Spleen (tissue), 11 donors: ENCODE data around the gene RERE. TPM values are rescaled to one million over a fixed set of nuclear protein-coding genes. Genes with fewer than 3 reads are reported as not detected.

Experiments used
- DNase-seq: peaks from one replicate; pipeline ENCODE4 v3.0.0-alpha.2; 2020
- H3K27ac ChIP-seq, 8 donors: fragments of 200-600 bp; sonication (generic) in 7 of 8; 1 replicate in 4 of 8; 2 replicates in 4 of 8; pipeline versions ENCODE4 v1.5.0 to v1.8.0; 2016 to 2021; ENCODE audit warnings: inconsistent platforms in 4 of 8, mild to moderate bottlenecking in 4 of 8, moderate library complexity in 1 of 8
- H3K27me3 ChIP-seq, 7 donors: fragments of 200-600 bp; sonication (generic) in 6 of 7; replicated peaks in 1 of 7; 1 replicate in 4 of 7; 2 replicates in 3 of 7; pipeline versions ENCODE4 v1.5.0 to v1.8.0; 2016 to 2021; ENCODE audit warnings: inconsistent platforms in 3 of 7, mild to moderate bottlenecking in 1 of 7
- H3K36me3 ChIP-seq, 6 donors: fragments of 200-600 bp; sonication (generic) in 5 of 6; 1 replicate in 4 of 6; 2 replicates in 2 of 6; pipeline versions ENCODE4 v1.5.0 to v1.8.0; 2016 to 2021; ENCODE audit warnings: inconsistent platforms in 2 of 6
- H3K4me1 ChIP-seq, 6 donors: fragments of 200-600 bp; sonication (generic) in 5 of 6; 1 replicate in 3 of 6; 2 replicates in 3 of 6; pipeline versions ENCODE4 v1.5.0 to v1.8.0; 2016 to 2021; ENCODE audit warnings: inconsistent platforms in 3 of 6
- H3K4me3 ChIP-seq, 8 donors: fragments of 200-600 bp; sonication (generic) in 7 of 8; 1 replicate in 4 of 8; 2 replicates in 4 of 8; pipeline versions ENCODE4 v1.5.0 to v1.8.0; 2016 to 2021; ENCODE audit warnings: inconsistent platforms in 4 of 8, mild to moderate bottlenecking in 4 of 8, moderate library complexity in 2 of 8
- H3K9me3 ChIP-seq, 8 donors: fragments of 200-600 bp; sonication (generic) in 7 of 8; 1 replicate in 4 of 8; 2 replicates in 4 of 8; pipeline versions ENCODE4 v1.5.0 to v1.8.0; 2016 to 2021; ENCODE audit warnings: inconsistent platforms in 4 of 8
- POLR2A ChIP-seq, 3 donors: fragments of 450-650 bp; IDR thresholded peaks; one replicate each; pipeline ENCODE4 v1.5.1; 2017; ENCODE audit warnings: antibody characterized with exemption in 3 of 3, mild to moderate bottlenecking in 1 of 3
- POLR2AphosphoS5 ChIP-seq, 3 donors: sonication (generic); formaldehyde crosslinking; IDR thresholded peaks; one replicate each; pipeline ENCODE4 v1.5.1; 2017; ENCODE audit warnings: antibody characterized with exemption in 3 of 3
- WGBS, 5 donors: extraction: QIAGEN DNeasy Blood & Tissue Kit in 3 of 5; methylation state at CpG; one replicate each; pipeline versions ENCODE4 v1.1.5 to v1.1.7; 2013 to 2018; 5-methylcytosine and 5-hydroxymethylcytosine counted together
- intact Hi-C: fragments of 100-400 bp; cut with DNase I; formaldehyde crosslinking; loops from one replicate; pipeline ENCODE4 v1.15.0; 2023; ENCODE audit warnings: low total_unique reads
- polyA plus RNA-seq, 3 donors: library from polyadenylated mRNA; stranded (reverse); fragments of 200-250 nt; gene quantifications; one replicate each; pipeline ENCODE4 v1.2.1, GENCODE V29; 2013
- total RNA-seq, 7 donors: library from RNA; depleted of rRNA in 3 of 7; stranded (reverse); fragments of >200 nt in 3 of 7; fragmentation: NEBNext Ultra II Directional in 4 of 7; extraction: Animal tissue kit (Norgen Biotek cat#: 25700) in 4 of 7; gene quantifications; one replicate each; pipeline versions ENCODE4 v1.1.0 to v1.2.1, GENCODE V29; 2016 to 2021
- TF ChIP-seq, protein P1 (sequence below), 11 experiments: fragments of 200-600 bp in 7 of 11; fragments of 450-650 bp in 4 of 11; sonication (generic) in 4 of 11; IDR thresholded peaks in 8 of 11; conservative IDR thresholded peaks in 3 of 11; 1 replicate in 7 of 11; 2 replicates in 4 of 11; pipeline versions ENCODE4 v1.4.0 to v1.8.0; 2016 to 2021; ENCODE audit warnings: antibody characterized with exemption in 11 of 11, inconsistent platforms in 4 of 11, mild to moderate bottlenecking in 1 of 11
- donor health status: healthy with polysubstance abuse.
- donor health status: DM: no; HTN: no; CAD: no; lungs with moderate emphysema.
- donor health status: DM: no; HTN: no; CAD: no.
- donor health status: Bipolar disorder and iron deficiency.
- donor health status: healthy.
- donor health status: DM: no; HTN: no; CAD: no.
- donor health status: DM: yes; HTN: yes; CAD: no.

RERE gene
- total and polyA plus RNA-seq, 10 donors = 10.3 to 149 (median 117) TPM

DNA sequence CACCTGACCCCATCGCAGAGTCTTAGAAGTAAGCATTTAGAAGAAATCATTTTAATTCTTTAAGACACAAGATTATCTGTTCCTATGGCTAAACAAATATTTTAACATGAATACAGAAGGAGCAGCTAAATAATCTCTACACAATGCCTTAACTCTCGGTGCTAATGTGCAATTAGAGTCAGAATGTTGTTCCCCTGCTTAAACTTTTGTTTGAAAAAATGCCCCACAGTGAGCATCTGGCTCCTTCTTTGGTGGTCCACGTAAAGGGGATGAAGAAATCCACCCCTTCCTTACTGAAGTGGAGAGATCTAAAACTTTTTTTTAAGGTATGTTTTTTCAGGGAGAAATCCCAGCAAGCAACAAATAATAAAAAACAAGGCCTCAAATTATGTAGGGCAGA lies 444.3 kb downstream of the RERE start:
- Histone ChIP-seq H3K27ac (peak overlapping the region; percentile 47 to 84 (median 74)), H3K36me3 (peaks cover 0 to 70% (median 10%) of the 10 kb centered on the region in 6 donors), H3K27me3 (no peaks in the 10 kb centered on the region), H3K9me3 (no peaks in the 10 kb centered on the region), H3K4me1 (peaks cover 33 to 99% (median 70%) of the 10 kb centered on the region in 6 donors), H3K4me3 (no peak overlapping the region)
- WGBS, 5 donors = 78 to 89% (median 85%) methylated on average over 3 of the region's 3 CpGs
- intact Hi-C loops = loop anchor here (10.0 kb wide), 1 partner anchor 52 kb away; no protein-coding TSS in a partner anchor
- DNase-seq = no peak
- TF ChIP-seq POLR2A (IDR thresholded peaks at IDR 0.05) (no peak), POLR2AphosphoS5 (IDR thresholded peaks at IDR 0.05) (no peak)
- TF ChIP-seq, protein P1, sequence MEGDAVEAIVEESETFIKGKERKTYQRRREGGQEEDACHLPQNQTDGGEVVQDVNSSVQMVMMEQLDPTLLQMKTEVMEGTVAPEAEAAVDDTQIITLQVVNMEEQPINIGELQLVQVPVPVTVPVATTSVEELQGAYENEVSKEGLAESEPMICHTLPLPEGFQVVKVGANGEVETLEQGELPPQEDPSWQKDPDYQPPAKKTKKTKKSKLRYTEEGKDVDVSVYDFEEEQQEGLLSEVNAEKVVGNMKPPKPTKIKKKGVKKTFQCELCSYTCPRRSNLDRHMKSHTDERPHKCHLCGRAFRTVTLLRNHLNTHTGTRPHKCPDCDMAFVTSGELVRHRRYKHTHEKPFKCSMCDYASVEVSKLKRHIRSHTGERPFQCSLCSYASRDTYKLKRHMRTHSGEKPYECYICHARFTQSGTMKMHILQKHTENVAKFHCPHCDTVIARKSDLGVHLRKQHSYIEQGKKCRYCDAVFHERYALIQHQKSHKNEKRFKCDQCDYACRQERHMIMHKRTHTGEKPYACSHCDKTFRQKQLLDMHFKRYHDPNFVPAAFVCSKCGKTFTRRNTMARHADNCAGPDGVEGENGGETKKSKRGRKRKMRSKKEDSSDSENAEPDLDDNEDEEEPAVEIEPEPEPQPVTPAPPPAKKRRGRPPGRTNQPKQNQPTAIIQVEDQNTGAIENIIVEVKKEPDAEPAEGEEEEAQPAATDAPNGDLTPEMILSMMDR (IDR thresholded peaks at IDR 0.05 in 8 of 11, conservative IDR thresholded peaks at IDR 0.05 in 3 of 11) = no peak

DNA sequence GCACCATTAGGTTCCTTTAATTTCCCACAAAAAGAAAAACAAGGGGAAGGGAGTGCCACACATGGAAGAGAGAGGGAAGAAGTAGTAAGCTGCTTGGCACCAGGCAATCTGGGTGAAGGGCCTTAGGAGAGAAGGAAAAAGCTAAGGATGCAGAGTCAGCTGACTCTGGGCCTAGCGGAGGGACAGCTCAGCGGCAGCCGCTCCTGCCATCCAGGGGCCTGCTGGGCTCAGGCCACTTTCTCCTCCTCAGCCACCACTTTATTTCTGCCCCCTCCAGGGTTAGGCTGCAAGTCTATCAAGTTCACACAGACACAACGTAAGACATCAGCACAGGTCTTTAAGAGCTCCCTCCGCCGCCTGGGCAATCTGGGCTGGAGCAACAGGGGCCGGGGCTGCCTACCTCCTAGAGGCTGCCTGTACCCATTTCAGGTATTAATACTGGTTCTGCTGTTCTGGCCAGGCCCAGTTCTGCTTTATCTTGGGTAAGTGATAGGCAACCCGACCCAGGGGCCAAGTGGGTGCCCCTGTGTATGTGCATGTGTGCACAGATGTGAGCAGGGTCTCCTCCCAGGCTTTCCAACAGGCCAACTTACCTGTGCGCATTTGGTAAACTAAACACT lies 446.0 kb downstream of the RERE start:
- Histone ChIP-seq H3K9me3 (no peaks in the 10 kb centered on the region), H3K4me3 (no peak overlapping the region), H3K36me3 (peaks cover 0 to 70% (median 10%) of the 10 kb centered on the region in 6 donors), H3K27ac (peak overlapping the region in 7 of 8 donors; percentile 23 to 84 (median 74)), H3K27me3 (no peaks in the 10 kb centered on the region), H3K4me1 (peaks cover 30 to 99% (median 74%) of the 10 kb centered on the region in 6 donors)
- no peak for DNase-seq
- WGBS, 5 donors = 81 to 97% (median 86%) methylated on average over 8 to 9 of the region's 9 CpGs
- peak in 1 of 3 donors; percentile 47 for TF ChIP-seq POLR2AphosphoS5 (IDR thresholded peaks at IDR 0.05)
- TF ChIP-seq, protein P1 (IDR thresholded peaks at IDR 0.05 in 8 of 11, conservative IDR thresholded peaks at IDR 0.05 in 3 of 11) = no peak
- intact Hi-C loops = loop anchor here (10.0 kb wide), 1 partner anchor 53 kb away; no protein-coding TSS in a partner anchor

DNA sequence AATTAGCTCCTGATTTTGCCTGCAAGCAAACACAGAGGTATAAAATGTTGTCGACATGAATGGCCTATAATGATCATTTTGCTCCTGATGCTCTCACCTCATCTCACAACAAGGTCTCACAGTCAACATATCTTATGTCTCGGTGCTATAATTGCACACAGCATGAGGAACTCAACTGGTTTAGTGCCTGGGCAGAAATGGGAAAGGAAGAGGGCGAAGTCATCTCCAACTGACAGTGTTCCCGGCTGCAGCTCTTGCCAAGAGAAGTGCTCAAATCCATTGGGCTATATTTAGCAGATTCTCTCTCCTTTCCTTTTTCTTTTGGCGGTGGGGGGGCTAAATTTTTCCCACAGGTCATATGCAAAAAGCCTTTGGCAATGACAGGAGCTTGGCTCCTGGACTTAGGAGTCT lies 446.5 kb downstream of the RERE start:
- no peaks in the 10 kb centered on the region for H3K9me3 ChIP-seq
- H3K4me1 ChIP-seq = peaks cover 30 to 99% (median 74%) of the 10 kb centered on the region in 6 donors
- DNase-seq = no peak
- H3K27ac ChIP-seq = peak overlapping the region in 6 of 8 donors; percentile 11 to 84 (median 74)
- H3K27me3 ChIP-seq = no peaks in the 10 kb centered on the region
- peaks cover 0 to 74% (median 16%) of the 10 kb centered on the region in 6 donors for H3K36me3 ChIP-seq
- intact Hi-C loops = loop anchor here (10.0 kb wide), 1 partner anchor 54 kb away; no protein-coding TSS in a partner anchor
- TF ChIP-seq POLR2AphosphoS5 (IDR thresholded peaks at IDR 0.05) (no peak), POLR2A (IDR thresholded peaks at IDR 0.05) (no peak)
- TF ChIP-seq, protein P1 (IDR thresholded peaks at IDR 0.05 in 8 of 11, conservative IDR thresholded peaks at IDR 0.05 in 3 of 11) = no peak
- 57 to 68% (median 59%) methylated on average over 5 of the region's 5 CpGs for WGBS, 5 donors
- H3K4me3 ChIP-seq = no peak overlapping the region
